ENCODE data around the gene SLC9A1.

SLC9A1 gene

DNA sequence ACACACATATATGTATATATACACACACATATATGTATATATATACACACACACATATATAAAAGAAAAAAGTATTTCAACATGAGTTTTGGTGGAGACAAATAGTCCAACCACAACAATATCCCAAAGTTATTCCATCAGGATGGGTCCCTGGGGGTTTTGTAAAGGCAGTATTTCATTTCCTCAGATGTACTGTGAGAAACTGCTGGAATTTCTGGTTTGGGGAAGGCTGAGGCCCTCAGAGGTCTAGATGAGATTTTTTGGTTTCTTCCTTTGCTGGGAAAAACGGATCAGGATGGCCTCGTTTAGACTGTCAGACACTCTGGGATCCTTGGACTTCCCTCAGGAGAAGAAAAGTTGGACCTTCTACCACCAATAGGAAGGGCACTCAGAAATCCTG is 105.8 kb downstream of the SLC9A1 start:
- H3K4me3 ChIP-seq (replicated peaks; ENCODE audit: low read depth, low read length) = no peak overlapping the region
- TF ChIP-seq, protein P1, sequence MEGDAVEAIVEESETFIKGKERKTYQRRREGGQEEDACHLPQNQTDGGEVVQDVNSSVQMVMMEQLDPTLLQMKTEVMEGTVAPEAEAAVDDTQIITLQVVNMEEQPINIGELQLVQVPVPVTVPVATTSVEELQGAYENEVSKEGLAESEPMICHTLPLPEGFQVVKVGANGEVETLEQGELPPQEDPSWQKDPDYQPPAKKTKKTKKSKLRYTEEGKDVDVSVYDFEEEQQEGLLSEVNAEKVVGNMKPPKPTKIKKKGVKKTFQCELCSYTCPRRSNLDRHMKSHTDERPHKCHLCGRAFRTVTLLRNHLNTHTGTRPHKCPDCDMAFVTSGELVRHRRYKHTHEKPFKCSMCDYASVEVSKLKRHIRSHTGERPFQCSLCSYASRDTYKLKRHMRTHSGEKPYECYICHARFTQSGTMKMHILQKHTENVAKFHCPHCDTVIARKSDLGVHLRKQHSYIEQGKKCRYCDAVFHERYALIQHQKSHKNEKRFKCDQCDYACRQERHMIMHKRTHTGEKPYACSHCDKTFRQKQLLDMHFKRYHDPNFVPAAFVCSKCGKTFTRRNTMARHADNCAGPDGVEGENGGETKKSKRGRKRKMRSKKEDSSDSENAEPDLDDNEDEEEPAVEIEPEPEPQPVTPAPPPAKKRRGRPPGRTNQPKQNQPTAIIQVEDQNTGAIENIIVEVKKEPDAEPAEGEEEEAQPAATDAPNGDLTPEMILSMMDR (IDR thresholded peaks at IDR 0.05; ENCODE audit: low read depth, low read length, missing control alignments) = no peak
- no peak for DNase-seq (ENCODE audit: extremely low read depth, low read depth)
